A673 (cell line): Measurements from ENCODE around the gene SLC2A8. TPM values are rescaled to one million over a fixed set of nuclear protein-coding genes. Genes with fewer than 3 reads are reported as not detected.

Source experiments
- BruUV-seq: library from RNA; stranded (reverse); fragments of 400-500 nt; replicated peaks from 2 replicates; lab custom pipeline; 2021; lab: Mats Ljungman, UMichigan
- CTCF ChIA-PET: fragments of 300-600 bp; sonication (Branson Sonifier 250); formaldehyde crosslinking; loops from one replicate; lab custom pipeline; 2022; ENCODE audit warnings: antibody characterized with exemption; lab: Charles Lee
- POLR2A ChIA-PET: fragments of 300-600 bp; sonication (Branson Sonifier 250); formaldehyde crosslinking; loops from one replicate; lab custom pipeline; 2022; ENCODE audit warnings: antibody characterized with exemption; ENCODE audit not compliant: low non-redundant PET; lab: Charles Lee
- DNase-seq: peaks from one replicate; pipeline ENCODE4 v3.0.0-alpha.2; 2015; ENCODE audit warnings: low spot score
- H3K27ac ChIP-seq: fragments of 200-600 bp; sonication (generic); 2 replicates; pipeline ENCODE4 v1.5.1; 2016; ENCODE audit warnings: mixed run types, low read depth, mild to moderate bottlenecking, mixed read lengths, antibody characterized with exemption, low read length; ENCODE audit not compliant: poor library complexity, severe bottlenecking
- H3K27me3 ChIP-seq: fragments of 200-600 bp; sonication (generic); replicated peaks from 2 replicates; pipeline ENCODE4 v1.6.1; 2017; ENCODE audit warnings: mixed run types, low read depth, mild to moderate bottlenecking, mixed read lengths, antibody characterized with exemption, low read length; ENCODE audit not compliant: insufficient read depth, poor library complexity
- H3K36me3 ChIP-seq: fragments of 200-600 bp; sonication (generic); 2 replicates; pipeline ENCODE4 v1.6.1; 2016; ENCODE audit warnings: mixed run types, mild to moderate bottlenecking, mixed read lengths, antibody characterized with exemption, low read length; ENCODE audit not compliant: insufficient read depth, poor library complexity, severe bottlenecking
- H3K4me1 ChIP-seq: fragments of 200-600 bp; sonication (generic); 2 replicates; pipeline ENCODE4 v1.6.1; 2017; ENCODE audit warnings: mixed run types, mild to moderate bottlenecking, mixed read lengths, antibody characterized with exemption, low read length; ENCODE audit not compliant: insufficient read depth, poor library complexity, severe bottlenecking
- H3K4me3 ChIP-seq: fragments of 200-600 bp; sonication (generic); 2 replicates; pipeline ENCODE4 v1.5.1; 2016; ENCODE audit warnings: low read depth, mixed run types, mild to moderate bottlenecking, mixed read lengths, low read length; ENCODE audit not compliant: poor library complexity, severe bottlenecking
- H3K9me3 ChIP-seq: fragments of 200-600 bp; sonication (generic); 2 replicates; pipeline ENCODE4 v1.6.1; 2016; ENCODE audit warnings: mixed run types, low read depth, mild to moderate bottlenecking, mixed read lengths, antibody characterized with exemption, low read length; ENCODE audit not compliant: poor library complexity, severe bottlenecking
- EZH2 ChIP-seq: fragments of 200-600 bp; sonication (generic); IDR thresholded peaks from 2 replicates; pipeline ENCODE4 v1.6.1; 2017; ENCODE audit warnings: borderline replicate concordance, low read depth, mild to moderate bottlenecking, mixed read lengths, antibody characterized with exemption, low read length; ENCODE audit not compliant: poor library complexity, severe bottlenecking
- intact Hi-C: fragments of 100-400 bp; cut with micrococcal nuclease; formaldehyde crosslinking; loops from one replicate; pipeline ENCODE4 v1.10.0; 2022; ENCODE audit not compliant: unreplicated experiment
- total RNA-seq: library from RNA; stranded (reverse); gene quantifications from 2 replicates; pipeline ENCODE4 v1.2.3, GENCODE V29; 2021
- TF ChIP-seq, protein P1 (sequence below): fragments of 300-800, 200-600 bp; sonication (generic); conservative IDR thresholded peaks from 2 replicates; pipeline ENCODE4 v1.5.1; 2017; ENCODE audit warnings: low read depth, mild to moderate bottlenecking, antibody characterized with exemption, low read length, moderate library complexity, mixed read lengths

SLC2A8 gene
- total RNA-seq, 1 experiment from 2014 or later = 12.7 TPM

DNA sequence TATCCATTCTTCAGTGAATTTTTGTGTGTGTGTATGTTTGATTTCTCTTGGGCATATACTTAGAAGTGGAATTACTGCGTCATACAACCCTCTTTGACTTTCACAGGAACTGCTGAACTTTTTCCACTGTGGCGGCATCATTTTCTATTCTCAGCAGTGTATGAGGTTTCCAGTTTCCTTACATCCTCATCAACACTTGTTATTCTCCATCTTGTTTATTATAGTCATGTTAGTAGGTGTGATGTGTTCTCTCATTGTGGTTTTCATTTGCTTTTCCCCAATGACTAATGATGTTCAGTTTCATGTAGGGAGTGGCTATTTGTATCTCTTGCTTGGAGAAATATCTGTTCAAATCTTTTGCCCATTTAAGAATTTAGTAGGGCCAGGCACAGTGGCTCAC lies 29.8 kb downstream of the SLC2A8 start:
- intact Hi-C loops = no loop called here
- H3K27me3 ChIP-seq = no peaks in the 10 kb centered on the region
- H3K36me3 ChIP-seq = peaks cover 24% of the 10 kb centered on the region
- H3K27ac ChIP-seq = no peak overlapping the region
- TF ChIP-seq EZH2 = no peak
- TF ChIP-seq, protein P1, sequence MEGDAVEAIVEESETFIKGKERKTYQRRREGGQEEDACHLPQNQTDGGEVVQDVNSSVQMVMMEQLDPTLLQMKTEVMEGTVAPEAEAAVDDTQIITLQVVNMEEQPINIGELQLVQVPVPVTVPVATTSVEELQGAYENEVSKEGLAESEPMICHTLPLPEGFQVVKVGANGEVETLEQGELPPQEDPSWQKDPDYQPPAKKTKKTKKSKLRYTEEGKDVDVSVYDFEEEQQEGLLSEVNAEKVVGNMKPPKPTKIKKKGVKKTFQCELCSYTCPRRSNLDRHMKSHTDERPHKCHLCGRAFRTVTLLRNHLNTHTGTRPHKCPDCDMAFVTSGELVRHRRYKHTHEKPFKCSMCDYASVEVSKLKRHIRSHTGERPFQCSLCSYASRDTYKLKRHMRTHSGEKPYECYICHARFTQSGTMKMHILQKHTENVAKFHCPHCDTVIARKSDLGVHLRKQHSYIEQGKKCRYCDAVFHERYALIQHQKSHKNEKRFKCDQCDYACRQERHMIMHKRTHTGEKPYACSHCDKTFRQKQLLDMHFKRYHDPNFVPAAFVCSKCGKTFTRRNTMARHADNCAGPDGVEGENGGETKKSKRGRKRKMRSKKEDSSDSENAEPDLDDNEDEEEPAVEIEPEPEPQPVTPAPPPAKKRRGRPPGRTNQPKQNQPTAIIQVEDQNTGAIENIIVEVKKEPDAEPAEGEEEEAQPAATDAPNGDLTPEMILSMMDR = no peak
- DNase-seq = no peak
- no peak overlapping the region for H3K4me3 ChIP-seq
- peaks cover 5% of the 10 kb centered on the region for H3K4me1 ChIP-seq
- CTCF ChIA-PET = interaction anchor here (0.7 kb wide), 1 partner anchor 693 kb away, joined by 7 read pairs; no protein-coding TSS in a partner anchor
- BruUV-seq = no TSS peak
- POLR2A ChIA-PET = no interaction called here
- no peaks in the 10 kb centered on the region for H3K9me3 ChIP-seq

- TF ChIP-seq EZH2 = no peak
- TF ChIP-seq, protein P1 = no peak
- no peaks in the 10 kb centered on the region for H3K9me3 ChIP-seq
- no peak for DNase-seq
- H3K4me1 ChIP-seq = peaks cover 5% of the 10 kb centered on the region
- intact Hi-C loops = no loop called here
- POLR2A ChIA-PET = no interaction called here
- BruUV-seq = no TSS peak
- no peak overlapping the region for H3K27ac ChIP-seq
- CTCF ChIA-PET = no interaction called here
- H3K4me3 ChIP-seq = no peak overlapping the region
- no peaks in the 10 kb centered on the region for H3K27me3 ChIP-seq
- peaks cover 29% of the 10 kb centered on the region for H3K36me3 ChIP-seq
Observed at GRCh38 chr9:127428348-127428747, 31.4 kb downstream of the SLC2A8 start.

DNA sequence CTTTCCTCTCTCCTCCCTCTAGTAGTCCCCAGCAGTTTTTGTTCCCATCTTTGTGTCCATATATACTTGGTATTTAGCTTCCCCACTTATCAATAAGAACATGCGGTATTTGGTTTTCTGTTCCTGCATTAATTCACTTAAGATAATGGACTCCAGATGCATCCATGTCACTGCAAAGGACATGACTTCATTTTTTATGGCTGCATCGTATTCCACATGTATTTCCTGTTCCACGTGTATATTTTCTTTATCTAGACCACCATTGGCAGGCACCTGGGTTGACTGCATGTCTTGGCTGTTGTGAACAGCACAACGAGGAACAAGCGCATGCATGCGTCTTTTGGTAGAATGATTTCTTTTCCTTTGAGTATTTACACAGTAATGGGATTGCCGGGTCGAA lies 33.4 kb downstream of the SLC2A8 start:
- no peak for DNase-seq
- Histone ChIP-seq H3K9me3 (no peaks in the 10 kb centered on the region), H3K4me3 (no peak overlapping the region), H3K27me3 (no peaks in the 10 kb centered on the region), H3K36me3 (peaks cover 47% of the 10 kb centered on the region), H3K4me1 (no peaks in the 10 kb centered on the region), H3K27ac (no peak overlapping the region)
- CTCF ChIA-PET = no interaction called here
- intact Hi-C loops = no loop called here
- no TSS peak for BruUV-seq
- POLR2A ChIA-PET = no interaction called here
- TF ChIP-seq, protein P1 = no peak
- no peak for TF ChIP-seq EZH2
